ENCODE results near the gene FAM53C.

DNA sequence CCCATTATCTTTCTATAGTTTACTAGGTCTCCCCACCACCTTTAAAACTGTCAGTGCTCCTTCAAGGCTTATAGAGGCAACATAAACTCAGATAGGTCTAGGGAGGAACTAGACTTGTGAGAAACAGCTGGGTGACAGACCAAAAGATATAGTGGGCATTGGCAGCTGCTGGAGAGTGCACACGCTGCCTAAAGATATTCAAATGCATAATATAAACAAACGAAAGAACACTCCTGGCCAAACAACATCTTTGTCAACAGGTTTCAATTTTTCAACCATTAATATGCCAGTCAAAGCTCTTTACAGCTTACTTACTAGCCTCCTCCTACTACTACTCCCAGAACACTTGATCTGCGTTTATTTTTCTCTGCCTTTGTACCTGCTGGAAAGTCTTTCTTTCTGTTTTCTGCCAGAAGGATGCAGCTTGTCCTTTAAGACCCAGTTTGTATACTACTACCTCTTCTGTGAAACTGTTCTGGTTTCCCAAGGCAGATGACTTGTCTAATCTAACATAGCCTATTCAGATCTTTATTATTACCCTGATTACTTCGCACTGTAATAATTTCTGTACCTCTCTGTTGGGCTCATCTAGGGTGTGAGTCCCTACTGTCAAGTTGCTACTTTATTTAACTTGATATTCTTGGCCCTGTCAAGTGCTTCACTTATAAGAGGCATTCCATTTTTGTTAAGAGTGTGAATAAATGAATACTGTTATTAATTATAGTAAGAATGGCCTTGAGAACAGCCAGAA lies 28.7 kb downstream of the FAM53C start:
- TF ChIP-seq NFYB (IDR thresholded peaks at IDR 0.05; ENCODE audit: insufficient read depth, low read depth, low read length) (no peak), CEBPB (IDR thresholded peaks at IDR 0.05; ENCODE audit: borderline replicate concordance in 1 of 2, low read depth in 2 of 2, low read length in 2 of 2) (no peak), POLR2AphosphoS5 (IDR thresholded peaks at IDR 0.05; ENCODE audit: low read length) (no peak), FOS (IDR thresholded peaks at IDR 0.05; ENCODE audit: borderline replicate concordance, extremely low read depth, insufficient read length) (no peak), EZH2 (IDR thresholded peaks at IDR 0.05; ENCODE audit: borderline replicate concordance, control insufficient read depth, low read depth, low read length) (no peak), IKZF1 (conservative IDR thresholded peaks at IDR 0.05) (no peak)
- TF ChIP-seq, protein P1, sequence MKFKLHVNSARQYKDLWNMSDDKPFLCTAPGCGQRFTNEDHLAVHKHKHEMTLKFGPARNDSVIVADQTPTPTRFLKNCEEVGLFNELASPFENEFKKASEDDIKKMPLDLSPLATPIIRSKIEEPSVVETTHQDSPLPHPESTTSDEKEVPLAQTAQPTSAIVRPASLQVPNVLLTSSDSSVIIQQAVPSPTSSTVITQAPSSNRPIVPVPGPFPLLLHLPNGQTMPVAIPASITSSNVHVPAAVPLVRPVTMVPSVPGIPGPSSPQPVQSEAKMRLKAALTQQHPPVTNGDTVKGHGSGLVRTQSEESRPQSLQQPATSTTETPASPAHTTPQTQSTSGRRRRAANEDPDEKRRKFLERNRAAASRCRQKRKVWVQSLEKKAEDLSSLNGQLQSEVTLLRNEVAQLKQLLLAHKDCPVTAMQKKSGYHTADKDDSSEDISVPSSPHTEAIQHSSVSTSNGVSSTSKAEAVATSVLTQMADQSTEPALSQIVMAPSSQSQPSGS (IDR thresholded peaks at IDR 0.05; ENCODE audit: low read length), result no peak
- TF ChIP-seq, protein P2, sequence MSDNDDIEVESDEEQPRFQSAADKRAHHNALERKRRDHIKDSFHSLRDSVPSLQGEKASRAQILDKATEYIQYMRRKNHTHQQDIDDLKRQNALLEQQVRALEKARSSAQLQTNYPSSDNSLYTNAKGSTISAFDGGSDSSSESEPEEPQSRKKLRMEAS (IDR thresholded peaks at IDR 0.05; ENCODE audit: low read depth, low read length), result no peak
- TF ChIP-seq, protein P3, sequence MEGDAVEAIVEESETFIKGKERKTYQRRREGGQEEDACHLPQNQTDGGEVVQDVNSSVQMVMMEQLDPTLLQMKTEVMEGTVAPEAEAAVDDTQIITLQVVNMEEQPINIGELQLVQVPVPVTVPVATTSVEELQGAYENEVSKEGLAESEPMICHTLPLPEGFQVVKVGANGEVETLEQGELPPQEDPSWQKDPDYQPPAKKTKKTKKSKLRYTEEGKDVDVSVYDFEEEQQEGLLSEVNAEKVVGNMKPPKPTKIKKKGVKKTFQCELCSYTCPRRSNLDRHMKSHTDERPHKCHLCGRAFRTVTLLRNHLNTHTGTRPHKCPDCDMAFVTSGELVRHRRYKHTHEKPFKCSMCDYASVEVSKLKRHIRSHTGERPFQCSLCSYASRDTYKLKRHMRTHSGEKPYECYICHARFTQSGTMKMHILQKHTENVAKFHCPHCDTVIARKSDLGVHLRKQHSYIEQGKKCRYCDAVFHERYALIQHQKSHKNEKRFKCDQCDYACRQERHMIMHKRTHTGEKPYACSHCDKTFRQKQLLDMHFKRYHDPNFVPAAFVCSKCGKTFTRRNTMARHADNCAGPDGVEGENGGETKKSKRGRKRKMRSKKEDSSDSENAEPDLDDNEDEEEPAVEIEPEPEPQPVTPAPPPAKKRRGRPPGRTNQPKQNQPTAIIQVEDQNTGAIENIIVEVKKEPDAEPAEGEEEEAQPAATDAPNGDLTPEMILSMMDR (IDR thresholded peaks at IDR 0.05 in 2 of 3, conservative IDR thresholded peaks at IDR 0.05 in 1 of 3; ENCODE audit: control insufficient read depth in 2 of 3, extremely low read depth in 1 of 3, insufficient read depth in 1 of 3, low read depth in 3 of 3, low read length in 3 of 3), result no peak

All from GM12878 (cell line).